RWPE2 (cell line): ENCODE data around the gene NDUFA6.

Source experiments
- ATAC-seq: fragments of 200-7000 bp; cut with Tn5 transposase; 3 replicates; pipeline ENCODE4 v1.9.1; 2021; ENCODE audit warnings: low read depth
- DNase-seq: peaks from one replicate; pipeline ENCODE4 v3.0.0-alpha.2; 2020; ENCODE audit warnings: low spot score
- H3K27ac ChIP-seq: fragments of 450-650 bp; 2 replicates; pipeline ENCODE4 v1.5.1; 2017; ENCODE audit warnings: mild to moderate bottlenecking; ENCODE audit not compliant: poor library complexity, severe bottlenecking
- H3K27me3 ChIP-seq: fragments of 250-450 bp; sonication (Bioruptor Pico); 2 replicates; pipeline ENCODE4 v1.5.1; 2021; ENCODE audit warnings: mild to moderate bottlenecking, moderate library complexity; ENCODE audit not compliant: insufficient read depth, poor library complexity, severe bottlenecking
- H3K36me3 ChIP-seq: fragments of 250-450 bp; sonication (Bioruptor Pico); 2 replicates; pipeline ENCODE4 v1.5.1; 2020; ENCODE audit warnings: low read depth, mild to moderate bottlenecking, moderate library complexity
- H3K4me1 ChIP-seq: fragments of 250-450 bp; sonication (Bioruptor Pico); 2 replicates; pipeline ENCODE4 v1.5.1; 2021; ENCODE audit warnings: mild to moderate bottlenecking, moderate library complexity; ENCODE audit not compliant: insufficient read depth, poor library complexity, severe bottlenecking
- H3K4me3 ChIP-seq: fragments of 250-450 bp; sonication (Bioruptor Pico); 2 replicates; pipeline ENCODE4 v1.5.1; 2021; ENCODE audit warnings: mild to moderate bottlenecking, moderate library complexity; ENCODE audit not compliant: severe bottlenecking
- H3K9me3 ChIP-seq: fragments of 250-450 bp; sonication (Bioruptor Pico); 2 replicates; pipeline ENCODE4 v1.5.1; 2021; ENCODE audit warnings: mild to moderate bottlenecking, moderate library complexity; ENCODE audit not compliant: severe bottlenecking
- CTCF ChIP-seq: fragments of 450-650 bp; IDR thresholded peaks from one replicate; pipeline ENCODE4 v1.5.1; 2017; ENCODE audit warnings: mild to moderate bottlenecking, moderate library complexity; ENCODE audit not compliant: poor library complexity, severe bottlenecking

Gene NDUFA6

DNA sequence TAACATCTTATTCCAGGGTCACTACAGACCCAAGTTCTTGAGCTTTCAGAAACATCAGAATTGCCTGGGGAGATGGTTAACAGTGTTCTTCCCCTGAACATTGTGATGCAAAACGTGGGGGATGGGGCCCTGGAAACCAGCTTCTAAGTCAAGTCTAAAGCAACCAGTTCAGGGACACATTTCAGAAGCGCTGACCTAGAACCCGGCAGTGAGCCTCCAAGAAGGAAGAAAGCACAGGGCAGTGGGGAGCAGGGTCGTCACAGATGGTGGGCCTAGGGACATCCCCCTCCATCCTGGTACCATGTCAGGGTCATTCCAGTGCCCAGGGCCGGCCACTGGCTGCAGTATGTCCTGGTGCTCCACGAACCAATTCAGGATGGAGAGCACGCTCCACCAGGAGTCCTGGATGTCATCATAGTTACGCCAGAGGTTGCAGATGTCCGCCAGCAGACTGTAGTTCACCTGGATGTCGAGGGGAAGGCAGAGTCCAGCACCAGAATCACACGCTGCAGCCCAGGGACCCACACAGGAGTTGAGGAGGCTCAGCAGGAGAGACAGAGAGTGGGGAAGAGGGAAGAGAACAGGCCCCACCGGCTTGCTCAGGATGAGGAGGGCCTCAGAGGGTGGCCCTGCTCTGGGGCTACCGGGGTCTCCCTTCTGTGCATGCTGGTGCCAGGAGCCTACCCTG is 25.0 kb downstream of the NDUFA6 start:
- DNase-seq (no peak), ATAC-seq (no peak)
- no peak overlapping the region for H3K27ac ChIP-seq
- H3K4me3 ChIP-seq, result no peak overlapping the region
- H3K4me1 ChIP-seq, result no peaks in the 10 kb centered on the region
- no peak for TF ChIP-seq CTCF
- peaks cover 11% of the 10 kb centered on the region for H3K36me3 ChIP-seq
- no peaks in the 10 kb centered on the region for H3K9me3 ChIP-seq
- H3K27me3 ChIP-seq, result no peaks in the 10 kb centered on the region

GRCh38 chr22:42064629-42065028 is 25.9 kb downstream of the NDUFA6 start:
- Histone ChIP-seq H3K9me3 (no peaks in the 10 kb centered on the region), H3K4me1 (no peaks in the 10 kb centered on the region), H3K4me3 (no peak overlapping the region), H3K27ac (no peak overlapping the region), H3K27me3 (no peaks in the 10 kb centered on the region), H3K36me3 (peaks cover 11% of the 10 kb centered on the region)
- DNase-seq (no peak), ATAC-seq (no peak)
- TF ChIP-seq CTCF, result no peak

GRCh38 chr22:42062506-42063170 is 27.9 kb downstream of the NDUFA6 start:
- no peak for TF ChIP-seq CTCF
- no peak overlapping the region for H3K4me3 ChIP-seq
- ATAC-seq, result no peak
- no peaks in the 10 kb centered on the region for H3K27me3 ChIP-seq
- DNase-seq, result no peak
- H3K36me3 ChIP-seq, result peaks cover 11% of the 10 kb centered on the region
- no peaks in the 10 kb centered on the region for H3K4me1 ChIP-seq
- H3K27ac ChIP-seq, result no peak overlapping the region
- H3K9me3 ChIP-seq, result no peaks in the 10 kb centered on the region

- Histone ChIP-seq H3K4me3 (no peak overlapping the region), H3K27me3 (no peaks in the 10 kb centered on the region), H3K27ac (no peak overlapping the region), H3K36me3 (peaks cover 8% of the 10 kb centered on the region), H3K9me3 (peaks cover 13% of the 10 kb centered on the region), H3K4me1 (no peaks in the 10 kb centered on the region)
- no peak for TF ChIP-seq CTCF
- ATAC-seq (no peak), DNase-seq (no peak)
These were observed 29.5 kb downstream of the NDUFA6 start for GRCh38 chr22:42061041-42061440.

DNA sequence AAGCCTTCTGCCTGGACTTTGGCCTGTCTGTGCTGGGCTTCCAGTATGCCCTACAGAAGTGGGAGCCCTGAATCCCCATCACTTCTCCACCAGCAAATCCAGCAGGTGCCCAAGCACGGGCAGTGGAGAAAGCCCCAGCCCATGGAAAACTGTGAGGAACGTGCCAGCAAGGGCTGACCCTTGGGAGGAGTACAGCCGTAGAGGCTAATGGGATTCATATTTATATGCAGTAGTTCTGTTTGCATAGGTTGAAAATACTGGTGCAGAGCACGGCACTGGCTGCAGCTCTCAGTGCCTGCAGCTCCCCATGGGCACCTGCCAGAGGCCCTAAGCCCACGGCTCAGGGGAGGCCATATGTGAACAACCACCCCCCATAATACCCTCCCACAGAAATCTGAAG is 30.1 kb downstream of the NDUFA6 start:
- no peak for TF ChIP-seq CTCF
- peaks cover 8% of the 10 kb centered on the region for H3K36me3 ChIP-seq
- peaks cover 13% of the 10 kb centered on the region for H3K9me3 ChIP-seq
- H3K4me3 ChIP-seq, result no peak overlapping the region
- DNase-seq (no peak), ATAC-seq (no peak)
- no peaks in the 10 kb centered on the region for H3K4me1 ChIP-seq
- no peak overlapping the region for H3K27ac ChIP-seq
- H3K27me3 ChIP-seq, result no peaks in the 10 kb centered on the region
